ENCODE data around the gene TLX2. TPM values are rescaled to one million over a fixed set of nuclear protein-coding genes. Genes with fewer than 3 reads are reported as not detected.

The TLX2 gene
- total RNA-seq, 6 donors from 2014 or later, result 0.26 to 2.6 TPM; not detected in 4

GRCh38 chr2:74529357-74530238 is 15.3 kb downstream of the TLX2 start, which contains the start of the genes AUP1 and HTRA2:
AUP1 (minus strand) TSS chr2:74529706; CDS start chr2:74529629, 77 bp downstream.
HTRA2 (plus strand) TSS chr2:74529933; CDS start chr2:74530007, 74 bp downstream.
- Histone ChIP-seq H3K4me3 (peak within 1 kb of the TSS; percentile 65 to 94 (median 82)), H3K36me3 (peaks cover 16 to 46% (median 30%) of the 10 kb centered on the region in 4 donors), H3K27ac (peak within 1 kb of the TSS; percentile 90 to 95 (median 94)), H3K9me3 (no peaks in the 10 kb centered on the region), H3K4me1 (peaks cover 22 to 35% (median 26%) of the 10 kb centered on the region in 4 donors), H3K27me3 (no peaks in the 10 kb centered on the region)
- 0% methylated on average over 10 to 41 of the region's 87 CpGs for WGBS, 2 donors
- peak; percentile 97 to 100 for DNase-seq
- peak; percentile 97 to 98 for ATAC-seq (ENCODE audit: low FRiP score in 2 of 2)
- TF ChIP-seq CTCF (IDR thresholded peaks at IDR 0.05), result peak in 3 of 6 experiments; percentile 14 to 46 (median 45)
- TF ChIP-seq POLR2AphosphoS5 (IDR thresholded peaks at IDR 0.05), result peak; percentile 93 to 94
- TF ChIP-seq EP300 (IDR thresholded peaks at IDR 0.05), result peak in 2 of 4 donors; percentile 46 to 83
- TF ChIP-seq POLR2A (IDR thresholded peaks at IDR 0.05), result peak in 3 of 4 donors; percentile 74 to 91 (median 80)

- Histone ChIP-seq H3K4me3 (peak overlapping the region; percentile 54 to 94 (median 82)), H3K36me3 (peaks cover 16 to 45% (median 29%) of the 10 kb centered on the region in 4 donors), H3K27me3 (no peaks in the 10 kb centered on the region), H3K9me3 (no peaks in the 10 kb centered on the region), H3K27ac (peak overlapping the region; percentile 90 to 95 (median 94)), H3K4me1 (peaks cover 22 to 35% (median 26%) of the 10 kb centered on the region in 4 donors)
- 3 to 4% methylated on average over 26 to 47 of the region's 54 CpGs for WGBS, 2 donors
- TF ChIP-seq CTCF (IDR thresholded peaks at IDR 0.05), result no peak
- peak in 1 of 2 donors; percentile 11 for TF ChIP-seq POLR2AphosphoS5 (IDR thresholded peaks at IDR 0.05)
- TF ChIP-seq POLR2A (IDR thresholded peaks at IDR 0.05), result peak in 1 of 4 donors; percentile 12
- TF ChIP-seq EP300 (IDR thresholded peaks at IDR 0.05), result no peak
- DNase-seq (peak; percentile 44 to 91), ATAC-seq (ENCODE audit: low FRiP score in 2 of 2) (peak; percentile 34 to 61)
Observed at GRCh38 chr2:74530239-74531187, 16.3 kb downstream of the TLX2 start.

GRCh38 chr2:74531666-74532065 is 17.4 kb downstream of the TLX2 start:
- no peaks in the 10 kb centered on the region for H3K27me3 ChIP-seq
- TF ChIP-seq EP300 (IDR thresholded peaks at IDR 0.05), result no peak
- TF ChIP-seq POLR2AphosphoS5 (IDR thresholded peaks at IDR 0.05), result no peak
- TF ChIP-seq CTCF (IDR thresholded peaks at IDR 0.05), result no peak
- no peak for TF ChIP-seq POLR2A (IDR thresholded peaks at IDR 0.05)
- 82% methylated on average over 7 of the region's 7 CpGs for WGBS, 2 donors

GRCh38 chr2:74532222-74532621 is 18.0 kb downstream of the TLX2 start:
- H3K27ac ChIP-seq, result no peak overlapping the region
- H3K4me1 ChIP-seq, result peaks cover 22 to 35% (median 26%) of the 10 kb centered on the region in 4 donors
- peaks cover 4 to 28% (median 13%) of the 10 kb centered on the region in 4 donors for H3K36me3 ChIP-seq
- no peak overlapping the region for H3K4me3 ChIP-seq
- no peak for TF ChIP-seq POLR2A (IDR thresholded peaks at IDR 0.05)
- no peak for TF ChIP-seq POLR2AphosphoS5 (IDR thresholded peaks at IDR 0.05)
- TF ChIP-seq EP300 (IDR thresholded peaks at IDR 0.05), result no peak
- TF ChIP-seq CTCF (IDR thresholded peaks at IDR 0.05), result peak in 2 of 6 experiments; percentile 25 to 26
- DNase-seq, result no peak
- no peaks in the 10 kb centered on the region for H3K27me3 ChIP-seq
- H3K9me3 ChIP-seq, result no peaks in the 10 kb centered on the region
- ATAC-seq (ENCODE audit: low FRiP score in 2 of 2), result no peak

More at GRCh38 chr2:74531666-74532065, 17.4 kb downstream of the TLX2 start:
- ATAC-seq (ENCODE audit: low FRiP score in 2 of 2) (no peak), DNase-seq (no peak)
- Histone ChIP-seq H3K4me3 (no peak overlapping the region), H3K4me1 (peaks cover 22 to 35% (median 26%) of the 10 kb centered on the region in 4 donors), H3K36me3 (peaks cover 9 to 34% (median 18%) of the 10 kb centered on the region in 4 donors), H3K9me3 (no peaks in the 10 kb centered on the region), H3K27ac (no peak overlapping the region)
